Adipocyte (in vitro differentiated cells): Measurements from ENCODE around the gene B9D1.

ENCODE experiments used
- DNase-seq: peaks from one replicate; pipeline ENCODE4 v3.0.0-alpha.2; 2015; ENCODE audit warnings: low read depth
- H3K27me3 ChIP-seq: replicated peaks from 2 replicates; pipeline ENCODE4 v1.7.0; 2013; ENCODE audit warnings: mild to moderate bottlenecking, low read length, moderate library complexity; ENCODE audit not compliant: control insufficient read depth, insufficient read depth
- H3K36me3 ChIP-seq: 2 replicates; pipeline ENCODE4 v1.7.0; 2013; ENCODE audit warnings: low read length, mild to moderate bottlenecking, moderate library complexity; ENCODE audit not compliant: control insufficient read depth, insufficient read depth, severe bottlenecking
- H3K4me1 ChIP-seq: 2 replicates; pipeline ENCODE4 v1.7.0; 2013; ENCODE audit warnings: mild to moderate bottlenecking, low read length, moderate library complexity; ENCODE audit not compliant: control insufficient read depth, insufficient read depth
- H3K4me3 ChIP-seq: 2 replicates; pipeline ENCODE4 v1.7.0; 2013; ENCODE audit warnings: mild to moderate bottlenecking, low read length, moderate library complexity
- H3K9ac ChIP-seq: 2 replicates; pipeline ENCODE4 v1.7.0; 2013; ENCODE audit warnings: mild to moderate bottlenecking, low read length, moderate library complexity
- H3K9me3 ChIP-seq: 2 replicates; pipeline ENCODE4 v1.7.0; 2013; ENCODE audit warnings: mild to moderate bottlenecking, low read length, moderate library complexity; ENCODE audit not compliant: control insufficient read depth

Gene B9D1

DNA sequence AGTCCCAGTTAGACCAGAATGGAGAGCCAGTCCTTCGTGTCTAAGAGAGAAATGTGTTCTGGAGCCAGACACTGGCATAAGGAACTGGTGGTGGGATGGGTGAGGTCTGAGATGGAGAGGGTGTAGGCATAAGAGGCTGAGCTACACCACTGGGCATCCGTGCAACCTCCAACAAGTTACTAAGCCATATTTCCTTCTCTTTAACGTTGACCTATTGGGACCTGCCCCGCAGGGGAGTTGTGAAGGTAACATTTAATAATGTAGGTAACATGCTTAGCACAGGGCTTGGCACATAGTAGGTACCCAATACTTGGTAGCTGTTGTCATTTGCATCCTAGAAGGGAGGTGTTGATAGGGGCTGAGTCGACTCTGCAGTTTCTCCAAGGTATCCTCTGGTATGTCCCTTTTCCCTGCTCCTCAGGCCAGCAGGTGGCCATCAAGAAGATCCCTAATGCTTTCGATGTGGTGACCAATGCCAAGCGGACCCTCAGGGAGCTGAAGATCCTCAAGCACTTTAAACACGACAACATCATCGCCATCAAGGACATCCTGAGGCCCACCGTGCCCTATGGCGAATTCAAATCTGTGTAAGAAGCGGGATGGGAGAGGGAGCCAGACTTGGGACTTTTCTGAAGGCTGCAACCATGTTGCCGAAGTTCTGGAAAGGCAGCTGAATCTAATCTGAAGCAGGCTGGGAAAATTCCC is 17.0 kb upstream of the B9D1 start:
- H3K36me3 ChIP-seq = peaks cover 45% of the 10 kb centered on the region
- DNase-seq = no peak
- H3K9ac ChIP-seq = peak overlapping the region; percentile 97
- H3K9me3 ChIP-seq = no peaks in the 10 kb centered on the region
- H3K4me1 ChIP-seq = peaks cover 27% of the 10 kb centered on the region
- H3K4me3 ChIP-seq = peak overlapping the region; percentile 85
- no peaks in the 10 kb centered on the region for H3K27me3 ChIP-seq

DNA sequence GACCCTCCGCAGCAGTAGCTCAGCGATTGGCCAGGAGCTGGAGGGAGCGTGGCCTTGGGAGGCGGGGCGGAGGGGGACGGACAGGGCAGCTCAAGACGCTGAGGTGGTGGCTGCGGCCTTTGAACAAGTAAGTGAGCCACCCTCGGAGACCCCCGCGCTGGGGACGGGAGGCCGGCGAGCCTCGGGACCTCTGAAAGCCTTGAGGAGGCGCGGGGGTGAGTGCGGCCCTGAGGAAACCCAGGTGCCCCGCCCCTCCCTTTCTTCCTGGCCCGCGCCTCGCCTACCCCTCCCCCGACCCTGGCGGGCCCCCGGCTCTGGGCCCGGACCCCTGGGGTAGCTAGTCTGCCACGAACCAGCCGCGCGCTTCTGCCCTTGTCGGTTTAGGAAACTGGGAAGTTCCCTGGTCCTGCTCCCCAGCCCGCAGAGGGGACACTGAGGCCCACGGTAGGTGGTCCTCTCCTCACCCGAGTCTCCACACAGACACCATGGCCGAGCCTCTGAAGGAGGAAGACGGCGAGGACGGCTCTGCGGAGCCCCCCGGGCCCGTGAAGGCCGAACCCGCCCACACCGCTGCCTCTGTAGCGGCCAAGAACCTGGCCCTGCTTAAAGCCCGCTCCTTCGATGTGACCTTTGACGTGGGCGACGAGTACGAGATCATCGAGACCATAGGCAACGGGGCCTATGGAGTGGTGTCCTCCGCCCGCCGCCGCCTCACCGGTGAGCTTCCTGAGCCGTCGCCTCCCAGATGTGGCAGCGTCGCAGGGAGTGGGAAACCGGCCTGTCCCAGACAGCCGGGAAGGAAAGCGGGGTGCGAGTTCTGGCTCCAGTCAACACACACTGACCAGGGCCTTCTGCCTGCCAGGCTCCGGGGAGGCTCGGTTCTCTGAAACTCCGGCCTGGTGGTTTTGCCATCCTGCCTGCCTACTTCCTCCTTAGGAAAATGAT is 16.2 kb upstream of the B9D1 start, which contains the start of gene MAPK7:
Gene MAPK7 (plus strand): TSS at position 83 of the 945 bp plus-strand sequence. CDS start 403 bp downstream, at position 486.
- Histone ChIP-seq H3K4me3 (peak within 1 kb of the TSS; percentile 85), H3K4me1 (peaks cover 27% of the 10 kb centered on the region), H3K9ac (peak within 1 kb of the TSS; percentile 97), H3K9me3 (no peaks in the 10 kb centered on the region), H3K36me3 (peaks cover 37% of the 10 kb centered on the region), H3K27me3 (no peaks in the 10 kb centered on the region)
- DNase-seq = peak; percentile 48

DNA sequence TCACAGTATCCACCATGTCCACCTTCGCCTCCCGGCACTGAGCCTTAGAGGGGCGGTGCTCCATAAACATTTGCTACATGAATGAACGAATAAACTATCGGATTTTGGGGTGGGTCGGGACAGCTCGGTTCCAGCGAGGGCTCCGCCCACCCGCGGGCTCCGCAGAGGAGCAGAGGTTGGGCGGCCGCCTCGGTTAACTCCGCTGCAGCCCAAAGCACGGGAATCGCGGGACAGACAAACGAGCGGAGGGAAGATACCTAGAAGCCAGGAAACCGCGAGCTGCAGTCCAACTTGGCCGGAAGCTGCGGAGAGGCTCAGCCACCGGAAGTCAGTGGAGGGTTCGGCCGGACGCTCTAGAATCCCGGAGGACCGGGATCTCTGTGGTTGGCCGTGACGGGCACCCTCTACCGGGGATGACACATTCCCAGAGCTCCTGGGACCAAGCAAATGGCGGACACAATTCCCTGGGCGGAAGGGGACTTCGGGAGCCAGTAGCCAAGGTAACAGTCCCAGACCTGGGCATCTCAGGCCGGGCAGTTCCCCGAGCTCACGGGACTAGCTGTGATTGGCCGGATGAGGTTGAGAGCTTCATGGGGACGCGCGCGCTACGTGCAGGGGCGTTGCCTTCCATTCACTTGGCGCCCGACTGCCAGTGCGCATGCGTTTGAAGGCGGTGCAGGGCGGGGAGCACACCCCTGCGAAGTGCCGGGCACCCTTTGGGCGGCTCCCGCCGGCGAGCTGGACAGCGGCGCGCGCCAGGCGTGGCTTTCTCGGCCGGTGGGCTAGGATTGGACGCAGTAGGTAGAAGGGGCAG is 15.3 kb upstream of the B9D1 start:
- H3K9me3 ChIP-seq = no peaks in the 10 kb centered on the region
- peaks cover 28% of the 10 kb centered on the region for H3K4me1 ChIP-seq
- peaks cover 28% of the 10 kb centered on the region for H3K36me3 ChIP-seq
- H3K4me3 ChIP-seq = peak overlapping the region; percentile 85
- H3K27me3 ChIP-seq = no peaks in the 10 kb centered on the region
- DNase-seq = peak; percentile 99
- H3K9ac ChIP-seq = peak overlapping the region; percentile 97

DNA sequence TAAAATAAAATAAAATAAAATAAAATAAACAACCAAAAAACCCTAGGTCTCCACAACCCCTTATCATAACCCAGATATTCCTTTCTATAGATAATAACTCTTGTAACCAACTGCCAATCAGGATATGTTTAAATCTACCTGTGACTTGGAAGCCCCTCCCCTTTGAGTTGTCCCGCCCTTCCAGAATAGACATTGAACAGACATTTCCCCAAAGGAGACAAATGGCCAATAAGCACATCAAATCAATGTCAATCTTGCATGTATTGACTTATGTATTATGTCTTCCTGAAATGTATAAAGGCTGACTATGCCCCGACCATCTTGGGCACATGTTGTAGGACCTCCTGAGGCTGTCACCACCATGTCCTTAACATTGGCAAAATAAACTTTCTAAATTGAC is 14.3 kb upstream of the B9D1 start:
- H3K27me3 ChIP-seq = no peaks in the 10 kb centered on the region
- H3K4me3 ChIP-seq = peak overlapping the region; percentile 85
- no peak for DNase-seq
- H3K9ac ChIP-seq = peak overlapping the region; percentile 94
- H3K4me1 ChIP-seq = peaks cover 28% of the 10 kb centered on the region
- peaks cover 22% of the 10 kb centered on the region for H3K36me3 ChIP-seq
- no peaks in the 10 kb centered on the region for H3K9me3 ChIP-seq

DNA sequence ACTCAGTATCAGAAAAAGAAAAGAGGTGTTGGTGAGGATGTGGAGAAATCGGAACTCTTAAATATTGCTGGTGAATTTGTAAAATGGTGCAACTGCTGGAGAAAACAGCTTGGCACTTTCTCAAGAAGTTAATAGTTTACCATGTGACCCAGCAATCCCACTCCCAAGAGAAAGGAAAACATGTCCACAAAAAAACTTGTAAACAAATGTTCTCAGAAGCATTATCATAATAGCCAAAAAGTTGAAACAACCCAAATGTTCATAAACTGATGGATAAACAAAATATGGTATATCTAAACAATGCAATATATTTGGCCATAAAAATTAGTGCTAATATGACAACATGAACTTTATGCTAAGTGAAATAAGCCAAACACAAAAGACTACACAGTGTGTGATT is 13.2 kb upstream of the B9D1 start:
- Histone ChIP-seq H3K4me3 (no peak overlapping the region), H3K9me3 (no peaks in the 10 kb centered on the region), H3K4me1 (peaks cover 31% of the 10 kb centered on the region), H3K36me3 (peaks cover 11% of the 10 kb centered on the region), H3K9ac (no peak overlapping the region), H3K27me3 (no peaks in the 10 kb centered on the region)
- DNase-seq = no peak

DNA sequence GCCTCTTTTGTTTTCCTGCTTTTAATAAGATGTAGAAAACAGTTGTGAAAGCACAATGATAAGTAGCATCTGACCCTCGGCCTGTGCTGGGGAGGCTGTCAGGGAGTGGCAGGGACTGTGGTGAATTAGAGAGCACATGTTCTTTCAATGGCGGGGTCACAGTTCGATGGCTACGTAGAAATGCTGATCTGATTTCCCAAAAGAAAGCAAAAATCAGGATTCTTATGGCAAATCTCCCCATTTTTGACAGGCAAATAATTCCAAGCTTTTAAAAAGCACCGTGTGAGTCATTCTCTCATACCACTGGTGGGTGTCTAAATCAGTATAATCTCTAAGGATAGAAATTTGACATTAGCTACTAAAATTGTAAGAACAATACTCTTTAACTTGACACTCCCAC is 11.6 kb upstream of the B9D1 start:
- no peak for DNase-seq
- peaks cover 23% of the 10 kb centered on the region for H3K4me1 ChIP-seq
- H3K4me3 ChIP-seq = no peak overlapping the region
- peak overlapping the region; percentile 11 for H3K9ac ChIP-seq
- H3K36me3 ChIP-seq = no peaks in the 10 kb centered on the region
- no peaks in the 10 kb centered on the region for H3K9me3 ChIP-seq
- no peaks in the 10 kb centered on the region for H3K27me3 ChIP-seq

DNA sequence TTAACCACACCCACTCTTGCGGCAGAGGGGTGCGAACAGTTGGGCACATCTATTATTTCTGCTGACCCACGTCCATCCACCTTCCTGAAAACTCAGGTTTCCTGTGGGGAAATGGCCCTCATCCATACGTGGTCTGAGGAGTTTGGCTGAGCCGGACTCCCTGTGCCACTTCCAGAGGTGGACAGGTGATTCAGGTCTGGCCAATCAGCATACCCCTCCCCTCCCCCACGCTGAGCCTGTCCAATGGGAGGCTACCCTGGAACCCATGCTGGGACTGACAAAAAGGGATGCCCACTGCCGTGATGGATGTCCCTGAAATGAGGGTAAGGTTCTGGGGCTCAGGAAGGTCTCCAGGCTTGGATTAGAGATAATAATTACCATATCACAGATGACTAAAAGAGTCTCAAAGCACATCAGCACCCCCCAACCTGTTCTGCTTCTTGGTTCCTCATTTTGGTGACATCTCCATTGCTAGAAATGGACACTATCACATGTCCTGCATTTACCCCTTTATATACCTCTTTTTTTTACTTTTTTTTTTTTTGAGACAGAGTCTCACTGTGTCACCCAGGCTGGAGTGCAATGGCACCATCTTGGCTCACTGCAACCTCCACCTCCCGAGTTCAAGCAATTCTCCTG is 10.5 kb upstream of the B9D1 start:
- no peak for DNase-seq
- peaks cover 22% of the 10 kb centered on the region for H3K4me1 ChIP-seq
- no peaks in the 10 kb centered on the region for H3K9me3 ChIP-seq
- H3K27me3 ChIP-seq = no peaks in the 10 kb centered on the region
- no peak overlapping the region for H3K4me3 ChIP-seq
- H3K36me3 ChIP-seq = no peaks in the 10 kb centered on the region
- no peak overlapping the region for H3K9ac ChIP-seq

DNA sequence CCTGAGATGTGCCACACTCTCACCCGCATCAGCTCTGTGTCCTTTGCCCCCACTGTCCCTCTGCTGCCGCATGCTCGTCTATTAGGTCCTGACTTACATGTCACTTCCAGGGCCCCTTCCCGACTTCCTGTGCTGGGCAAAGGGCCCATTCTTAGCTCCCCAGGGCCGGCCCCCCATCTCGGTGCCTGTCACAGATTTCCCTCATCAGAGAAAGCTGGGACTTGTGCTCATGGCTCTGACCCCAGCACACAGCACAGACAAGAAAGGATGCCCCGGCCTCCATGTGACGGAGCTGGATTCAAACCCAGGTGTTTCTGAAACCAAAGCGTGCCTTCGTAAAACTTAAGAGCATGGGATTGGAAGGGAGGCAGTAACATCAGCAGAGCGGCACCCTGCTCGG is 9.9 kb upstream of the B9D1 start:
- no peak overlapping the region for H3K9ac ChIP-seq
- no peak overlapping the region for H3K4me3 ChIP-seq
- no peak for DNase-seq

DNA sequence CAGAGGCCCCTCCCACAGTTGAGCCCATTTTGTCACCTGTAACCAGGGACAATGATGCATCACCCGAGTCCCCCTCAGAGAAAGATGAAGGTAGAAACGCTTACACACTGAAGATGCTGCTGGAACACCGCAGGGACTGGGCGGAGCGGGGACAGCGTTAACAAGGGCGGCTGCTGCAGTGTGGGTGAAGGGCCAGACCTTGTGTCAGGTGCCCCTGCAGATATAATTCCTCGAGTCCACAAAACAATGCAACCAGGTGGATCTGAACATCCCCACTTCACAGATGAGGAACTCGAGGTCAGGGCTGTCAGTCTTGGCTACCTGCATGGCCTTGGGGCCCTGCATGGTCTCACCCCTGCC is 9.5 kb upstream of the B9D1 start:
- H3K9me3 ChIP-seq = no peaks in the 10 kb centered on the region
- DNase-seq = no peak
- H3K4me1 ChIP-seq = peaks cover 18% of the 10 kb centered on the region
- H3K36me3 ChIP-seq = no peaks in the 10 kb centered on the region
- no peaks in the 10 kb centered on the region for H3K27me3 ChIP-seq
- no peak overlapping the region for H3K9ac ChIP-seq
- H3K4me3 ChIP-seq = no peak overlapping the region

More for the DNA sequence above, 9.9 kb upstream of the B9D1 start:
- Histone ChIP-seq H3K27me3 (no peaks in the 10 kb centered on the region), H3K4me1 (peaks cover 22% of the 10 kb centered on the region), H3K9me3 (no peaks in the 10 kb centered on the region), H3K36me3 (no peaks in the 10 kb centered on the region)

DNA sequence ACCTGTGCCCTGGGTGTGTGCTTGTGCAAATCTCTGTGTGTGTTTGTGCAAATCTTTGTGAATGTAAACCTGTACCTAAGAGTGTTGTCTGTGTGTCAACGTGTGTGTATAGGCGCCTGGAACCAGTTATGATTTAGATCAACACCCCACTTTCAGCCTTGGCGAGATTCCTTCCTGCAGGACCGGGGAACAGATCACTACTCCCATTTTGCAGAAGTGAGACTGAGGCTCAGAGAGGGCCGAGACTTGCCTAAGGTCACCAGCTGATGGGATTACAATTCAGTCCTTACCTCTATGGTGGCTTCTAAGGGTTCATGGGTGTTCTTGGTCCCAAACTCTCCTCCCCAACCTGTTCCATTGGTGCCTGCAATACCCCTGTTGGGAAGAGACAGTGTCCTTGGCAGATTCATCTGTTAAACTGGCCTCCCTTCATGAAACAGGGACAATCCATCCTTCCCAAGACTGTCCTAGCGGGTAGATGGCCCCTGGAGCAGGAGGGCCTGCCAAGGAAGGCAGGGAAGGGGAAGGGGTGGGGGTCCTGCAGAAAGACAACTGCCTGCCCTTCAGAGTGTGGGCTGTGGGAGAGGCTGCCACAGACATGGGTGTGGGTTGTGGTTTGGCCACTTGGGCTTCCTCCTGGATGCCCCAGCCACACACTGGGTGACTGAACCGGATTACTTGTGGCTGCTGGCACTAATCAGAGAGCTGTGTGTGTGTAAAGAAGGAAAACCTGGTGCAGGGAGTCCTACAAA is 8.9 kb upstream of the B9D1 start:
- H3K9me3 ChIP-seq = no peaks in the 10 kb centered on the region
- no peak overlapping the region for H3K9ac ChIP-seq
- no peaks in the 10 kb centered on the region for H3K27me3 ChIP-seq
- no peaks in the 10 kb centered on the region for H3K36me3 ChIP-seq
- no peak for DNase-seq
- peaks cover 16% of the 10 kb centered on the region for H3K4me1 ChIP-seq
- no peak overlapping the region for H3K4me3 ChIP-seq
